H1 (cell line): ENCODE data around the gene FRMD4B. TPM values are rescaled to one million over a fixed set of nuclear protein-coding genes. Genes with fewer than 3 reads are reported as not detected.

Experiments
- CTCF ChIA-PET: fragments of 300-600 bp; sonication (Branson Sonifier 250); formaldehyde crosslinking; loops from one replicate; lab custom pipeline; 2021; ENCODE audit not compliant: partially characterized antibody; lab: Charles Lee
- POLR2A ChIA-PET: fragments of 300-600 bp; sonication (Branson Sonifier 250); formaldehyde crosslinking; loops from one replicate; lab custom pipeline; 2021; ENCODE audit warnings: inconsistent platforms; ENCODE audit not compliant: partially characterized antibody; lab: Charles Lee
- DNase-seq, 2 experiments: peaks; one replicate each; pipeline versions ENCODE4 v3.0.0 to v3.0.0-alpha.2; 2010 to 2022; ENCODE audit warnings: low spot score in 2 of 2, low read depth in 1 of 2, mixed read lengths in 1 of 2
- FAIRE-seq: peaks from 2 replicates; lab custom pipeline; 2011; peaks lifted over from hg19 to GRCh38; lab: Jason Lieb, UNC
- H2AFZ ChIP-seq: 2 replicates; pipeline ENCODE4 v1.8.1; 2012; ENCODE audit warnings: low read length, inconsistent platforms
- H2AK5ac ChIP-seq: 2 replicates; pipeline ENCODE4 v1.6.1; 2013; ENCODE audit warnings: low read depth, low read length
- H2BK120ac ChIP-seq: replicated peaks from 2 replicates; pipeline ENCODE3; 2013; ENCODE audit warnings: low read depth, low read length, inconsistent platforms
- H2BK12ac ChIP-seq: 2 replicates; pipeline ENCODE4 v1.6.1; 2013; ENCODE audit warnings: low read depth, low read length
- H2BK15ac ChIP-seq: 2 replicates; pipeline ENCODE4 v1.6.1; 2013; ENCODE audit warnings: low read length
- H2BK20ac ChIP-seq: 2 replicates; pipeline ENCODE4 v1.6.1; 2013; ENCODE audit warnings: low read length
- H2BK5ac ChIP-seq: 2 replicates; pipeline ENCODE4 v1.6.1; 2013; ENCODE audit warnings: low read depth, low read length
- H3K14ac ChIP-seq: 2 replicates; pipeline ENCODE4 v1.6.1; 2013; ENCODE audit warnings: inconsistent platforms; ENCODE audit not compliant: insufficient read length
- H3K18ac ChIP-seq: 2 replicates; pipeline ENCODE4 v1.6.1; 2013; ENCODE audit warnings: low read length; ENCODE audit errors: extremely low read depth
- H3K23ac ChIP-seq: 2 replicates; pipeline ENCODE4 v1.6.1; 2013; ENCODE audit warnings: inconsistent platforms; ENCODE audit not compliant: insufficient read length
- H3K23me2 ChIP-seq: 2 replicates; pipeline ENCODE4 v1.6.1; 2013; ENCODE audit warnings: low read depth, low read length
- H3K27ac ChIP-seq: 2 replicates; pipeline ENCODE4 v1.6.1; 2011; ENCODE audit warnings: low read depth, low read length, inconsistent platforms
- H3K27me3 ChIP-seq, 4 experiments: replicated peaks in 1 of 4; 1 replicate in 1 of 4; 2 replicates in 3 of 4; pipeline versions ENCODE4 v1.6.1 to v1.8.1; 2011 to 2013; ENCODE audit warnings: low read length in 3 of 4, mild to moderate bottlenecking in 3 of 4, inconsistent platforms in 2 of 4, mixed read lengths in 2 of 4, moderate library complexity in 1 of 4; ENCODE audit not compliant: control insufficient read depth in 3 of 4, insufficient read depth in 3 of 4; ENCODE audit errors: extremely low read depth in 1 of 4
- H3K36me3 ChIP-seq, 4 experiments: 2 replicates each; pipeline versions ENCODE4 v1.6.1 to v1.8.1; 2011 to 2013; ENCODE audit warnings: mild to moderate bottlenecking in 4 of 4, low read length in 3 of 4, moderate library complexity in 2 of 4, control low read depth in 1 of 4, inconsistent platforms in 1 of 4; ENCODE audit not compliant: insufficient read depth in 4 of 4, control insufficient read depth in 2 of 4
- H3K4ac ChIP-seq: replicated peaks from 2 replicates; pipeline ENCODE3; 2013; ENCODE audit warnings: low read length, low read depth, mixed read lengths, inconsistent platforms; ENCODE audit not compliant: insufficient read length
- H3K4me1 ChIP-seq, 4 experiments: replicated peaks in 1 of 4; 1 replicate in 1 of 4; 2 replicates in 3 of 4; pipeline versions ENCODE4 v1.6.1 to v1.8.1; 2011 to 2013; ENCODE audit warnings: low read length in 3 of 4, inconsistent platforms in 2 of 4, mixed read lengths in 1 of 4; ENCODE audit not compliant: insufficient read depth in 4 of 4, control insufficient read depth in 3 of 4
- H3K4me2 ChIP-seq, 2 experiments: 2 replicates each; pipeline versions ENCODE4 v1.6.1 to v1.8.1; 2011 to 2013; ENCODE audit warnings: low read depth in 2 of 2, low read length in 2 of 2, control low read depth in 1 of 2, inconsistent platforms in 1 of 2, mild to moderate bottlenecking in 1 of 2; ENCODE audit not compliant: insufficient read depth in 1 of 2
- H3K4me3 ChIP-seq, 4 experiments: fragments of 200-600, 300-600 bp in 1 of 4; sonication (generic), shearing (Covaris generic), sonication (Bioruptor Twin) in 1 of 4; 2 replicates each; pipeline versions ENCODE4 v1.5.1 to v1.8.1; 2011 to 2016; ENCODE audit warnings: low read length in 4 of 4, low read depth in 3 of 4, control low read depth in 2 of 4, inconsistent platforms in 2 of 4, mild to moderate bottlenecking in 2 of 4, mixed read lengths in 1 of 4, moderate library complexity in 1 of 4; ENCODE audit not compliant: insufficient read depth in 2 of 4; ENCODE audit errors: extremely low read depth in 1 of 4
- H3K56ac ChIP-seq: replicated peaks from 2 replicates; pipeline ENCODE3; 2013; ENCODE audit warnings: low read depth, mild to moderate bottlenecking, mixed read lengths, low read length, inconsistent platforms; ENCODE audit not compliant: insufficient read length
- H3K79me1 ChIP-seq: 2 replicates; pipeline ENCODE4 v1.6.1; 2013; ENCODE audit warnings: low read depth, low read length, control low read depth
- H3K79me2 ChIP-seq, 2 experiments: 2 replicates each; pipeline versions ENCODE4 v1.6.1 to v1.8.1; 2012 to 2013; ENCODE audit warnings: low read length in 2 of 2, mild to moderate bottlenecking in 2 of 2, inconsistent platforms in 1 of 2; ENCODE audit not compliant: insufficient read depth in 2 of 2, control insufficient read depth in 1 of 2
- H3K9ac ChIP-seq, 4 experiments: replicated peaks in 1 of 4; 1 replicate in 1 of 4; 2 replicates in 3 of 4; pipeline versions ENCODE4 v1.6.1 to v1.8.1; 2011 to 2013; ENCODE audit warnings: low read depth in 3 of 4, low read length in 3 of 4, control low read depth in 2 of 4, mild to moderate bottlenecking in 2 of 4, moderate library complexity in 2 of 4, inconsistent platforms in 1 of 4; ENCODE audit errors: extremely low read depth in 1 of 4
- H3K9me3 ChIP-seq, 2 experiments: 2 replicates each; pipeline versions ENCODE4 v1.6.1 to v1.8.1; 2012 to 2013; ENCODE audit warnings: mild to moderate bottlenecking in 2 of 2, moderate library complexity in 2 of 2, control low read depth in 1 of 2, inconsistent platforms in 1 of 2, low read depth in 1 of 2, low read length in 1 of 2, mixed read lengths in 1 of 2; ENCODE audit not compliant: insufficient read depth in 2 of 2
- H4K20me1 ChIP-seq, 2 experiments: replicated peaks in 1 of 2; 2 replicates each; pipeline versions ENCODE3 to v1.8.1; 2011 to 2013; ENCODE audit warnings: inconsistent platforms in 2 of 2, low read length in 2 of 2, mild to moderate bottlenecking in 1 of 2; ENCODE audit not compliant: insufficient read depth in 2 of 2, control insufficient read depth in 1 of 2
- H4K5ac ChIP-seq: 2 replicates; pipeline ENCODE4 v1.6.1; 2013; ENCODE audit warnings: low read length, low read depth, mixed read lengths, inconsistent platforms; ENCODE audit not compliant: insufficient read length
- H4K8ac ChIP-seq: 2 replicates; pipeline ENCODE4 v1.8.0; 2013; ENCODE audit warnings: mild to moderate bottlenecking, moderate library complexity, low read length, inconsistent platforms; ENCODE audit not compliant: insufficient read depth; ENCODE audit errors: extremely low read depth
- H4K91ac ChIP-seq: replicated peaks from 2 replicates; pipeline ENCODE3; 2013; ENCODE audit warnings: low read length, mixed read lengths, inconsistent platforms; ENCODE audit not compliant: insufficient read length
- MAX ChIP-seq: IDR thresholded peaks from 2 replicates; pipeline ENCODE4 v1.6.1; 2012; ENCODE audit warnings: inconsistent platforms
- SRF ChIP-seq: IDR thresholded peaks from 2 replicates; pipeline ENCODE4 v1.6.1; 2011; ENCODE audit warnings: mild to moderate bottlenecking, low read depth, low read length, moderate library complexity
- WGBS, 2 experiments: shearing (Covaris generic) in 1 of 2; methylation state at CpG; one replicate each; pipeline versions ENCODE4 v1.1.6 to v1.1.7; 2013 to 2015; ENCODE audit warnings: low lambda C conversion rate in 2 of 2, mixed read lengths in 2 of 2, inconsistent platforms in 1 of 2, low coverage in 1 of 2, missing lambda C conversion rate in 1 of 2; ENCODE audit not compliant: insufficient replicate concordance in 2 of 2, insufficient coverage in 1 of 2, insufficient read length in 1 of 2; ENCODE audit errors: extremely low coverage in 1 of 2, missing lambda C conversion rate in 1 of 2; 5-methylcytosine and 5-hydroxymethylcytosine counted together
- polyA plus RNA-seq, 7 experiments: library from polyadenylated mRNA; depleted of rRNA in 3 of 7; stranded (reverse) in 5 of 7; unstranded in 2 of 7; fragments of >200 nt in 5 of 7; fragments of 200-250 nt in 2 of 7; gene quantifications; 1 replicate in 5 of 7; 2 replicates in 1 of 7; 4 replicates in 1 of 7; pipeline versions ENCODE4 v1.2.1 to v1.2.3, GENCODE V29; 2011 to 2013; ENCODE audit warnings: missing spikeins in 2 of 7, mixed read lengths in 2 of 7
- total RNA-seq: library from RNA; stranded (reverse); fragmentation: NEBNext Ultra II Directional; extraction: Animal tissue kit (Norgen Biotek cat#: 25700); gene quantifications from 2 replicates; pipeline ENCODE4 v1.2.1, GENCODE V29; 2021

FRMD4B gene
- total and polyA plus RNA-seq, 2 of the 8 experiments (the other 6 are each of a cell fraction or from before 2014, with no cell fraction given) = 2.7 to 7.2 TPM

- peaks cover 0 to 3% (median 0%) of the 10 kb centered on the region in 4 experiments; a peak in 4 of 7 replicates for H3K27me3 ChIP-seq
- no peaks in the 10 kb centered on the region for H3K4me1 ChIP-seq
- WGBS, 2 experiments = 88% methylated on average over 3 of the region's 3 CpGs; no CpG with 5 or more reads in 1 of the 2 experiments
- no peak overlapping the region for H3K4ac ChIP-seq
- no peak overlapping the region for H3K23ac ChIP-seq
- H4K91ac ChIP-seq = no peak overlapping the region
- DNase-seq = no peak
- H4K5ac ChIP-seq = no peak overlapping the region
- no peak overlapping the region for H2BK20ac ChIP-seq
- peaks cover 5% of the 10 kb centered on the region; the same call in 1 of the 2 replicates for H3K23me2 ChIP-seq
- no peaks in the 10 kb centered on the region; the same call in 1 of the 2 replicates for H3K79me1 ChIP-seq
- CTCF ChIA-PET = interaction anchor here (0.6 to 3.6 kb wide), 2 partner anchors 218 to 264 kb away, joined by 3 to 14 read pairs; no protein-coding TSS in a partner anchor
- no peak overlapping the region for H3K4me3 ChIP-seq
- H3K9me3 ChIP-seq = no peaks in the 10 kb centered on the region
- no peaks in the 10 kb centered on the region for H4K20me1 ChIP-seq
- no peak overlapping the region for H4K8ac ChIP-seq
- H2BK15ac ChIP-seq = no peak overlapping the region; the same call in 1 of the 2 replicates
- no peaks in the 10 kb centered on the region for H3K79me2 ChIP-seq
- no peak overlapping the region for H3K4me2 ChIP-seq
- no peak overlapping the region for H3K18ac ChIP-seq
- no peak overlapping the region for H3K9ac ChIP-seq
- no peak overlapping the region for H3K27ac ChIP-seq
- TF ChIP-seq SRF = no peak
- TF ChIP-seq MAX = no peak
- TF ChIP-seq, all 59 proteins: peak for 0
- Histone ChIP-seq H2BK12ac (no peak overlapping the region), H2BK120ac (no peak overlapping the region), H3K56ac (no peak overlapping the region), H3K36me3 (no peaks in the 10 kb centered on the region), H3K14ac (no peak overlapping the region), H2AFZ (no peak overlapping the region), H2AK5ac (no peak overlapping the region), H2BK5ac (no peak overlapping the region)
- POLR2A ChIA-PET = no interaction called here
- no peak for FAIRE-seq
Observed at GRCh38 chr3:69379661-69380060, 6.2 kb downstream of the FRMD4B start.
